ENCODE measurements around the gene ZBTB24.
A peak's percentile ranks its signal among the peaks of the same experiment; 100 is the strongest.

DNA sequence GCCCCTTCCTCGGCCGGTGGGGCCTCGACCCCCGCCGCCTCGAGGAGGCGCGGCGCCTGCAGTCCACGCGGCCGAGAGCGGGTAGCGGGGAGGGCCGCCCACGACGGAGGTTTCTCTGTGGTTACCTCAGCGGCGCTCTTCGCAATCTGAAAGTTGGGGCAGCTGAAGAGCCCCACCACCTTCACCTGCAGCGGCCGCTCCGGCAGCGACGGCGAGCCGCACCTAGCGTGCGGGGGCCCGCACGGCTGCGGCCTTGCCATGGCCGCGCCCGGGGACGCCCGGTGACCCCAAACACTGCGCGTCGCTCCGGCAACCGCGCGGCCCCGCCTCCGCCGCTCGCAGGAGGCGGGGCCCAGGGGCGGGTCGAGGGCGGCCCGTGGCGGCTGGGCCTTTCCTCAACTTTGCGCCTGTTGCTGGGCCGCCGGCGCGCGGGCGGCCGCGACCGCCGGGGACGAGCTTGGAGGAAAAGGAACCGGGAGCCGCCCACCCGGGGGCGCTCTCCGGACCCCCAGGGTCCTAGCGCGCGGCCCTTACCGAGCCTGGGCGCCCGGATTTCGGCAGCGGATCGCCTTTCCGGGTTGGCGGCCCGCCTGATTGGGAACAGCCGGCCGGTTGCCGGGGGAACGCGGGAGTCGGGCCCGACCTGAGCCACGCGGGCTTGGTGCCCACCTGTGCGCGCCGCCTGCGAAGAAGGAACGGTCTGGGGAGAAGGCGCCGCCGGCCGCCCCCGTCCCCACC is 42.5 kb downstream of the ZBTB24 start, which contains the start of the genes PPIL6 and SMPD2:
- TF ChIP-seq, protein P1, sequence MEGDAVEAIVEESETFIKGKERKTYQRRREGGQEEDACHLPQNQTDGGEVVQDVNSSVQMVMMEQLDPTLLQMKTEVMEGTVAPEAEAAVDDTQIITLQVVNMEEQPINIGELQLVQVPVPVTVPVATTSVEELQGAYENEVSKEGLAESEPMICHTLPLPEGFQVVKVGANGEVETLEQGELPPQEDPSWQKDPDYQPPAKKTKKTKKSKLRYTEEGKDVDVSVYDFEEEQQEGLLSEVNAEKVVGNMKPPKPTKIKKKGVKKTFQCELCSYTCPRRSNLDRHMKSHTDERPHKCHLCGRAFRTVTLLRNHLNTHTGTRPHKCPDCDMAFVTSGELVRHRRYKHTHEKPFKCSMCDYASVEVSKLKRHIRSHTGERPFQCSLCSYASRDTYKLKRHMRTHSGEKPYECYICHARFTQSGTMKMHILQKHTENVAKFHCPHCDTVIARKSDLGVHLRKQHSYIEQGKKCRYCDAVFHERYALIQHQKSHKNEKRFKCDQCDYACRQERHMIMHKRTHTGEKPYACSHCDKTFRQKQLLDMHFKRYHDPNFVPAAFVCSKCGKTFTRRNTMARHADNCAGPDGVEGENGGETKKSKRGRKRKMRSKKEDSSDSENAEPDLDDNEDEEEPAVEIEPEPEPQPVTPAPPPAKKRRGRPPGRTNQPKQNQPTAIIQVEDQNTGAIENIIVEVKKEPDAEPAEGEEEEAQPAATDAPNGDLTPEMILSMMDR (IDR thresholded peaks at IDR 0.05), result peak in 4 of 6 experiments; percentile 12 to 32 (median 28)
- TF ChIP-seq POLR2A (IDR thresholded peaks at IDR 0.05), result peak; percentile 50 to 85

Measured in thyroid gland (tissue), 4 donors.